B cell (primary cell): Measurements from ENCODE around the gene TOP2B. TPM values are rescaled to one million over a fixed set of nuclear protein-coding genes. Genes with fewer than 3 reads are reported as not detected.

Source experiments
- ATAC-seq: fragments of 200-7000 bp; cut with Tn5 transposase; one replicate; pipeline ENCODE4 v1.10.0; 2021; ENCODE audit warnings: low read depth, mild to moderate bottlenecking, moderate number of reproducible peaks, moderate library complexity
- CTCF ChIA-PET: fragments of 350-600 bp; sonication (Branson Sonifier 250); formaldehyde crosslinking; loops from one replicate; lab custom pipeline; 2021; ENCODE audit warnings: antibody characterized with exemption, inconsistent platforms; lab: Charles Lee
- POLR2A ChIA-PET: fragments of 350-600 bp; sonication (Branson Sonifier 250); formaldehyde crosslinking; loops from one replicate; lab custom pipeline; 2021; ENCODE audit warnings: antibody characterized with exemption; lab: Charles Lee
- DNase-seq: peaks from one replicate; pipeline ENCODE4 v3.0.0; 2013
- H2AFZ ChIP-seq: 2 replicates; pipeline ENCODE4 v1.6.1; 2012; ENCODE audit warnings: mild to moderate bottlenecking, low read depth, low read length; ENCODE audit not compliant: insufficient read depth, poor library complexity, severe bottlenecking
- H3K27ac ChIP-seq, 2 donors: 1 replicate in 1 of 2; 2 replicates in 1 of 2; pipeline ENCODE4 v1.5.1; 2012 to 2013; ENCODE audit warnings: low read length in 2 of 2, mild to moderate bottlenecking in 2 of 2, moderate library complexity in 1 of 2
- H3K27me3 ChIP-seq, 4 experiments: fragments of 200-600 bp in 1 of 4; sonication (generic) in 1 of 4; replicated peaks in 1 of 4; 1 replicate in 2 of 4; 2 replicates in 2 of 4; pipeline versions ENCODE4 v1.6.1 to v1.7.0; 2013 to 2016; ENCODE audit warnings: low read length in 3 of 4, mild to moderate bottlenecking in 2 of 4, mixed read lengths in 1 of 4, moderate library complexity in 1 of 4; ENCODE audit not compliant: insufficient read depth in 4 of 4, control insufficient read depth in 3 of 4; ENCODE audit errors: control extremely low read depth in 1 of 4
- H3K36me3 ChIP-seq, 2 experiments: replicated peaks in 1 of 2; 1 replicate in 1 of 2; 2 replicates in 1 of 2; pipeline versions ENCODE4 v1.6.1 to v1.7.1; 2013; ENCODE audit warnings: low read length in 1 of 2; ENCODE audit not compliant: insufficient read depth in 2 of 2, control insufficient read depth in 1 of 2; ENCODE audit errors: control extremely low read depth in 1 of 2, extremely low read depth in 1 of 2
- H3K4me1 ChIP-seq, 2 donors: fragments of 200-600 bp in 1 of 2; sonication (generic) in 1 of 2; 1 replicate in 1 of 2; 2 replicates in 1 of 2; pipeline versions ENCODE4 v1.5.1 to v1.6.1; 2013 to 2017; ENCODE audit warnings: low read length in 2 of 2; ENCODE audit not compliant: control insufficient read depth in 2 of 2, insufficient read depth in 2 of 2
- H3K4me2 ChIP-seq: replicated peaks from 2 replicates; pipeline ENCODE3; 2012; ENCODE audit warnings: mild to moderate bottlenecking, low read depth, low read length; ENCODE audit not compliant: poor library complexity, severe bottlenecking
- H3K4me3 ChIP-seq, 5 experiments: fragments of 200-600 bp in 1 of 5; sonication (generic) in 1 of 5; 1 replicate in 3 of 5; 2 replicates in 2 of 5; pipeline versions ENCODE4 v1.5.1 to v1.7.0; 2011 to 2016; ENCODE audit warnings: low read length in 4 of 5, mild to moderate bottlenecking in 4 of 5, low read depth in 2 of 5, control low read depth in 1 of 5, moderate library complexity in 1 of 5; ENCODE audit not compliant: insufficient read depth in 1 of 5; ENCODE audit errors: control extremely low read depth in 1 of 5, extremely low read depth in 1 of 5
- H3K79me2 ChIP-seq: fragments of 200-600 bp; sonication (generic); one replicate; pipeline ENCODE4 v1.6.0; 2016; ENCODE audit warnings: low read length; ENCODE audit not compliant: control insufficient read depth, insufficient read depth
- H3K9ac ChIP-seq: fragments of 200-600 bp; sonication (generic); 2 replicates; pipeline ENCODE4 v1.6.1; 2017; ENCODE audit warnings: mild to moderate bottlenecking, low read length, moderate library complexity
- H3K9me3 ChIP-seq, 3 donors: one replicate each; pipeline versions ENCODE4 v1.6.1 to v1.7.1; 2013; ENCODE audit warnings: low read length in 2 of 3; ENCODE audit not compliant: control insufficient read depth in 2 of 3, insufficient read depth in 1 of 3; ENCODE audit errors: control extremely low read depth in 1 of 3
- H4K20me1 ChIP-seq: 2 replicates; pipeline ENCODE4 v1.6.0; 2012; ENCODE audit warnings: mild to moderate bottlenecking, low read length; ENCODE audit not compliant: insufficient read depth, control insufficient read depth, poor library complexity, severe bottlenecking
- H3K27ac Mint-ChIP-seq: one replicate; pipeline ENCODE4 v1.8.0; 2021; ENCODE audit warnings: mixed read lengths
- H3K27me3 Mint-ChIP-seq: one replicate; pipeline ENCODE4 v1.8.0; 2021; ENCODE audit warnings: mixed read lengths
- H3K4me1 Mint-ChIP-seq: one replicate; pipeline ENCODE4 v1.8.0; 2021; ENCODE audit warnings: mixed read lengths
- H3K4me3 Mint-ChIP-seq: one replicate; pipeline ENCODE4 v1.8.0; 2021; ENCODE audit warnings: mixed read lengths
- H3K9me3 Mint-ChIP-seq: one replicate; pipeline ENCODE4 v1.8.0; 2022; ENCODE audit warnings: mixed read lengths; ENCODE audit not compliant: insufficient read depth
- EZH2 ChIP-seq: IDR thresholded peaks from 2 replicates; pipeline ENCODE4 v1.6.1; 2012; ENCODE audit warnings: borderline replicate concordance, low read depth, mild to moderate bottlenecking, moderate library complexity, low read length; ENCODE audit not compliant: insufficient read depth, poor library complexity, severe bottlenecking
- WGBS: methylation state at CpG from one replicate; pipeline ENCODE4 v1.1.5; 2013; ENCODE audit warnings: missing lambda C conversion rate; ENCODE audit not compliant: insufficient coverage; 5-methylcytosine and 5-hydroxymethylcytosine counted together
- intact Hi-C: fragments of 100-400 bp; cut with micrococcal nuclease; formaldehyde crosslinking; loops from one replicate; pipeline ENCODE4 v1.10.0; 2022
- polyA plus RNA-seq: library from polyadenylated mRNA; depleted of rRNA; stranded (reverse); fragments of >200 nt; gene quantifications from 2 replicates; pipeline ENCODE4 v1.2.3, GENCODE V29; 2012
- total RNA-seq, 2 donors: library from RNA; stranded (reverse); fragments of 120-200 nt in 1 of 2; gene quantifications; 1 replicate in 1 of 2; 2 replicates in 1 of 2; pipeline versions ENCODE4 v1.2.3 to v1.2.4, GENCODE V29; 2013 to 2022
- TF ChIP-seq, protein P1 (sequence below): fragments of 200-600 bp; IDR thresholded peaks from one replicate; pipeline ENCODE4 v1.8.0; 2022; ENCODE audit warnings: antibody characterized with exemption, mild to moderate bottlenecking

The TOP2B gene
- total and polyA plus RNA-seq, 2 donors (not counting 1 experiment from before 2014, with no cell fraction given), result 22.2 to 149 TPM

DNA sequence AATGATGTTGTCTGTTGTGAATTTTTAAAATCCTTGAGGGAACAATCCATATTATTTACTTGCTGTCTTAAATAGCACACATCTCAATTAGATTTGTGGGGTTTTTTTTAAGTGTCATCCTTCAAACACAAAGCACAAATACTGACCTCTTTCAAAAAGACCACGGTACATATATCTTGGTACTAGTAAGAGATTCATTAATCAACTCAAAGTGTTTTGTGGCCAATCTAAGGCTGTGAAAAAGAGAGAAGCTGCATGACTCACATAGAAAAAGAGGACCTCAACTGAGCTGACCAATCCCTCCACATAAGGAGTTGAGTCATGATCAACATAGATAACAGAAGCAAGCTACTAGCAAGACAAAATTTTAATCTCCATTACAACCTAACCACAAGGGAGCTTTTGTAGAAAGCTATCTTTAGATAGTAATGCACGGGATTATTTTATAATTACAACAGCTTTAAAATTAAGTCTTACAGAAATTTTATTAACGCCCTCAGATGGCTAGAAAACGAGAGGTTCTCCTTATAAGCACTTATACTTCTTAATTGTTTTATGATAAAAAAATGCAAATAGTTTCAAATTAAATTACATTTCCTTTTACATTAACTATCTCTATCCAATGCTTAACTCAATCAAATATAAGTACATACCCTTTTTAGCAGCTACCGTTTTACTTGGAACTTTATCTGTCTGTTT lies 60.5 kb downstream of the TOP2B start:
- Histone ChIP-seq H3K79me2 (no peaks in the 10 kb centered on the region), H3K9me3 (no peaks in the 10 kb centered on the region), H3K4me1 (no peaks in the 10 kb centered on the region), H3K27ac (no peak overlapping the region), H2AFZ (no peak overlapping the region), H3K36me3 (peaks cover 14 to 71% of the 10 kb centered on the region in 2 experiments), H3K4me2 (no peak overlapping the region), H3K9ac (no peak overlapping the region), H4K20me1 (peaks cover 6% of the 10 kb centered on the region), H3K4me3 (no peak overlapping the region), H3K27me3 (no peaks in the 10 kb centered on the region)
- Mint-ChIP-seq H3K9me3 (no peaks in the 10 kb centered on the region), H3K4me3 (no peak overlapping the region), H3K27me3 (no peaks in the 10 kb centered on the region), H3K27ac (no peak overlapping the region), H3K4me1 (no peaks in the 10 kb centered on the region)
- TF ChIP-seq, protein P1, sequence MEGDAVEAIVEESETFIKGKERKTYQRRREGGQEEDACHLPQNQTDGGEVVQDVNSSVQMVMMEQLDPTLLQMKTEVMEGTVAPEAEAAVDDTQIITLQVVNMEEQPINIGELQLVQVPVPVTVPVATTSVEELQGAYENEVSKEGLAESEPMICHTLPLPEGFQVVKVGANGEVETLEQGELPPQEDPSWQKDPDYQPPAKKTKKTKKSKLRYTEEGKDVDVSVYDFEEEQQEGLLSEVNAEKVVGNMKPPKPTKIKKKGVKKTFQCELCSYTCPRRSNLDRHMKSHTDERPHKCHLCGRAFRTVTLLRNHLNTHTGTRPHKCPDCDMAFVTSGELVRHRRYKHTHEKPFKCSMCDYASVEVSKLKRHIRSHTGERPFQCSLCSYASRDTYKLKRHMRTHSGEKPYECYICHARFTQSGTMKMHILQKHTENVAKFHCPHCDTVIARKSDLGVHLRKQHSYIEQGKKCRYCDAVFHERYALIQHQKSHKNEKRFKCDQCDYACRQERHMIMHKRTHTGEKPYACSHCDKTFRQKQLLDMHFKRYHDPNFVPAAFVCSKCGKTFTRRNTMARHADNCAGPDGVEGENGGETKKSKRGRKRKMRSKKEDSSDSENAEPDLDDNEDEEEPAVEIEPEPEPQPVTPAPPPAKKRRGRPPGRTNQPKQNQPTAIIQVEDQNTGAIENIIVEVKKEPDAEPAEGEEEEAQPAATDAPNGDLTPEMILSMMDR, result no peak
- no peak for TF ChIP-seq EZH2
- ATAC-seq (no peak), DNase-seq (no peak)
- ChIA-PET CTCF (interaction anchor here (2.9 kb wide), 1 partner anchor 10 kb away, joined by 23 read pairs; no protein-coding TSS in a partner anchor), POLR2A (no interaction called here)
- intact Hi-C loops, result no loop called here
- WGBS, result 100% methylated on average over 1 of the region's 5 CpGs

- H3K27me3 ChIP-seq, result no peaks in the 10 kb centered on the region
- H2AFZ ChIP-seq, result no peak overlapping the region
- H3K79me2 ChIP-seq, result no peaks in the 10 kb centered on the region
- Mint-ChIP-seq H3K9me3 (no peaks in the 10 kb centered on the region), H3K4me1 (no peaks in the 10 kb centered on the region), H3K27ac (peak overlapping the region; percentile 50), H3K4me3 (no peak overlapping the region), H3K27me3 (no peaks in the 10 kb centered on the region)
- intact Hi-C loops, result no loop called here
- TF ChIP-seq, protein P1, result no peak
- TF ChIP-seq EZH2, result no peak
- H3K9ac ChIP-seq, result no peak overlapping the region
- ChIA-PET POLR2A (no interaction called here), CTCF (interaction anchor here (2.9 kb wide), 1 partner anchor 10 kb away, joined by 23 read pairs; no protein-coding TSS in a partner anchor)
- peaks cover 6% of the 10 kb centered on the region for H4K20me1 ChIP-seq
- ATAC-seq (no peak), DNase-seq (no peak)
- H3K36me3 ChIP-seq, result peaks cover 9 to 69% of the 10 kb centered on the region in 2 experiments
- H3K9me3 ChIP-seq, result no peaks in the 10 kb centered on the region
- H3K27ac ChIP-seq, result no peak overlapping the region
- no peak overlapping the region for H3K4me2 ChIP-seq
- no peak overlapping the region for H3K4me3 ChIP-seq
- WGBS, result 100% methylated on average over 1 of the region's 1 CpG
- H3K4me1 ChIP-seq, result no peaks in the 10 kb centered on the region
Measured at GRCh38 chr3:25603703-25604102, 61.0 kb downstream of the TOP2B start.
